ENCODE data around the gene COL2A1.

DNA sequence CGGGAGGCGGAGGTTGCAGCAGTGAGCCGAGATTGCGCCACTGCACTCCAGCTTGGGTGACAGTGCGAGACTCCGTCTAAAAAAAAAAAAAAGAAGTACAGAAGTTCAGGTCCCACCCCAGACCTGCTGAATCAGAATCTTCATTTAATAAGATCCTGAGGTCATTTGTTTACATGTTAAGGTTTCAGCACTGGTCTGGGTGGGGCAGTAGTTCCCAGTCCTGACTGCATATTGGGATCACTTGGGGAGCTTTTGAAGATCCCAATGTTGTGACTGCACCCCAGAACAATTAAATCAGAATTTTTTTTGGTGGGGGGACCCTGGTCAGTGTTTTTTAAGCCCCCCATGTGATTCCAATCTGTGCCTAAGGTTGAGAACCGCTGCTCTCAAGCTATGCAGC is 11.7 kb upstream of the COL2A1 start:
- TF ChIP-seq, protein P1, sequence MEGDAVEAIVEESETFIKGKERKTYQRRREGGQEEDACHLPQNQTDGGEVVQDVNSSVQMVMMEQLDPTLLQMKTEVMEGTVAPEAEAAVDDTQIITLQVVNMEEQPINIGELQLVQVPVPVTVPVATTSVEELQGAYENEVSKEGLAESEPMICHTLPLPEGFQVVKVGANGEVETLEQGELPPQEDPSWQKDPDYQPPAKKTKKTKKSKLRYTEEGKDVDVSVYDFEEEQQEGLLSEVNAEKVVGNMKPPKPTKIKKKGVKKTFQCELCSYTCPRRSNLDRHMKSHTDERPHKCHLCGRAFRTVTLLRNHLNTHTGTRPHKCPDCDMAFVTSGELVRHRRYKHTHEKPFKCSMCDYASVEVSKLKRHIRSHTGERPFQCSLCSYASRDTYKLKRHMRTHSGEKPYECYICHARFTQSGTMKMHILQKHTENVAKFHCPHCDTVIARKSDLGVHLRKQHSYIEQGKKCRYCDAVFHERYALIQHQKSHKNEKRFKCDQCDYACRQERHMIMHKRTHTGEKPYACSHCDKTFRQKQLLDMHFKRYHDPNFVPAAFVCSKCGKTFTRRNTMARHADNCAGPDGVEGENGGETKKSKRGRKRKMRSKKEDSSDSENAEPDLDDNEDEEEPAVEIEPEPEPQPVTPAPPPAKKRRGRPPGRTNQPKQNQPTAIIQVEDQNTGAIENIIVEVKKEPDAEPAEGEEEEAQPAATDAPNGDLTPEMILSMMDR (IDR thresholded peaks at IDR 0.05; ENCODE audit: extremely low read depth in 1 of 2, insufficient read depth in 1 of 2, low read depth in 1 of 2, low read length in 2 of 2) = no peak
- no peak for TF ChIP-seq POLR2AphosphoS5 (IDR thresholded peaks at IDR 0.05; ENCODE audit: insufficient read depth, low read depth, low read length)
- no peak for TF ChIP-seq EZH2 (IDR thresholded peaks at IDR 0.05; ENCODE audit: borderline replicate concordance, low read depth, low read length, severe bottlenecking)
- TF ChIP-seq POLR2A (IDR thresholded peaks at IDR 0.05; ENCODE audit: low read depth, low read length) = no peak
- no peak for TF ChIP-seq JUN (IDR thresholded peaks at IDR 0.05; ENCODE audit: borderline replicate concordance, insufficient read depth, insufficient read length, low read depth)
- TF ChIP-seq MYC (IDR thresholded peaks at IDR 0.05; ENCODE audit: low read depth, low read length) = no peak
- TF ChIP-seq, protein P2, sequence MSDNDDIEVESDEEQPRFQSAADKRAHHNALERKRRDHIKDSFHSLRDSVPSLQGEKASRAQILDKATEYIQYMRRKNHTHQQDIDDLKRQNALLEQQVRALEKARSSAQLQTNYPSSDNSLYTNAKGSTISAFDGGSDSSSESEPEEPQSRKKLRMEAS (IDR thresholded peaks at IDR 0.05; ENCODE audit: insufficient read depth, insufficient read length) = no peak
- no peak for TF ChIP-seq FOS (IDR thresholded peaks at IDR 0.05; ENCODE audit: borderline replicate concordance, insufficient read depth, low read length)

All from endothelial cell of umbilical vein (primary cell).